ENCODE data around the gene LZTS3. TPM values are rescaled to one million over a fixed set of nuclear protein-coding genes. Genes with fewer than 3 reads are reported as not detected.
"Not testable (repeated sequence)": the region's sequence is repeated elsewhere in the genome, so short reads cannot be mapped to it uniquely, and the experiment has no call there.

Gene LZTS3
- total and polyA plus RNA-seq, 4 donors: 3.3 to 9.9 (median 8.0) TPM

- WGBS, 2 donors: 2 to 5% methylated on average over 10 of the region's 10 CpGs
- H3K4me1 ChIP-seq (ENCODE audit: control insufficient read depth in 1 of 2, insufficient read depth in 2 of 2, low read length in 2 of 2): no peaks in the 10 kb centered on the region
- H3K4me3 ChIP-seq (ENCODE audit: low read length in 2 of 2): peak overlapping the region; percentile 21 to 92
- ATAC-seq (ENCODE audit: low FRiP score) (no peak), DNase-seq (no peak)
- no peaks in the 10 kb centered on the region for H3K27me3 ChIP-seq (ENCODE audit: control insufficient read depth in 1 of 2, insufficient read depth in 2 of 2, low read length in 1 of 2)
- no peaks in the 10 kb centered on the region for H3K36me3 ChIP-seq (ENCODE audit: control insufficient read depth in 1 of 2, insufficient read depth in 2 of 2, low read length in 1 of 2)
- H3K9me3 ChIP-seq (ENCODE audit: control insufficient read depth, low read length): no peaks in the 10 kb centered on the region
- peak overlapping the region in 1 of 2 donors; percentile 27 for H3K27ac ChIP-seq (ENCODE audit: low read depth in 1 of 2, low read length in 2 of 2)
- intact Hi-C loops (cut with DNase I): no loop called here
Measured at GRCh38 chr20:3158968-3159431, 14.3 kb downstream of the LZTS3 start.

- Histone ChIP-seq H3K9me3 (ENCODE audit: control insufficient read depth, low read length) (no peaks in the 10 kb centered on the region), H3K36me3 (ENCODE audit: control insufficient read depth in 1 of 2, insufficient read depth in 2 of 2, low read length in 1 of 2) (no peaks in the 10 kb centered on the region), H3K27me3 (ENCODE audit: control insufficient read depth in 1 of 2, insufficient read depth in 2 of 2, low read length in 1 of 2) (no peaks in the 10 kb centered on the region), H3K4me3 (ENCODE audit: low read length in 2 of 2) (no peak overlapping the region), H3K4me1 (ENCODE audit: control insufficient read depth in 1 of 2, insufficient read depth in 2 of 2, low read length in 2 of 2) (peaks cover 0 to 5% of the 10 kb centered on the region in 2 donors), H3K27ac (ENCODE audit: low read depth in 1 of 2, low read length in 2 of 2) (no peak overlapping the region)
- DNase-seq (peak in 1 of 2 donors; percentile 48), ATAC-seq (ENCODE audit: low FRiP score) (no peak)
- intact Hi-C loops (cut with DNase I): no loop called here
- 79 to 80% methylated on average over 11 of the region's 11 CpGs for WGBS, 2 donors
Measured at GRCh38 chr20:3157817-3158216, 15.5 kb downstream of the LZTS3 start.

GRCh38 chr20:3156811-3157619, 16.3 kb downstream of the LZTS3 start:
- H3K4me3 ChIP-seq (ENCODE audit: low read length in 2 of 2): no peak overlapping the region
- no peak for ATAC-seq (ENCODE audit: low FRiP score)
- no peaks in the 10 kb centered on the region for H3K9me3 ChIP-seq (ENCODE audit: control insufficient read depth, low read length)
- no peaks in the 10 kb centered on the region for H3K27me3 ChIP-seq (ENCODE audit: control insufficient read depth in 1 of 2, insufficient read depth in 2 of 2, low read length in 1 of 2)
- no peak overlapping the region for H3K27ac ChIP-seq (ENCODE audit: low read depth in 1 of 2, low read length in 2 of 2)
- no peak for DNase-seq
- intact Hi-C loops (cut with DNase I): no loop called here
- no peaks in the 10 kb centered on the region for H3K36me3 ChIP-seq (ENCODE audit: control insufficient read depth in 1 of 2, insufficient read depth in 2 of 2, low read length in 1 of 2)
- H3K4me1 ChIP-seq (ENCODE audit: control insufficient read depth in 1 of 2, insufficient read depth in 2 of 2, low read length in 2 of 2): peaks cover 0 to 5% of the 10 kb centered on the region in 2 donors
- WGBS, 2 donors: 69% methylated on average over 8 of the region's 8 CpGs

- ATAC-seq (ENCODE audit: low FRiP score); H3K27ac ChIP-seq (ENCODE audit: low read depth in 1 of 2, low read length in 2 of 2); H3K9me3 ChIP-seq (ENCODE audit: control insufficient read depth, low read length); H3K4me1 ChIP-seq (ENCODE audit: control insufficient read depth in 1 of 2, insufficient read depth in 2 of 2, low read length in 2 of 2); H3K36me3 ChIP-seq (ENCODE audit: control insufficient read depth in 1 of 2, insufficient read depth in 2 of 2, low read length in 1 of 2); H3K27me3 ChIP-seq (ENCODE audit: control insufficient read depth in 1 of 2, insufficient read depth in 2 of 2, low read length in 1 of 2); intact Hi-C loops (cut with DNase I); DNase-seq; H3K4me3 ChIP-seq (ENCODE audit: low read length in 2 of 2): not testable (repeated sequence)
- 75 to 82% methylated on average over 10 of the region's 10 CpGs for WGBS, 2 donors
Measured at GRCh38 chr20:3152057-3152644, 21.2 kb downstream of the LZTS3 start.

GRCh38 chr20:3150908-3151307, 22.4 kb downstream of the LZTS3 start:
- no peak for DNase-seq
- intact Hi-C loops (cut with DNase I): no loop called here
- no peak for ATAC-seq (ENCODE audit: low FRiP score)
- Histone ChIP-seq H3K27ac (ENCODE audit: low read depth in 1 of 2, low read length in 2 of 2) (no peak overlapping the region), H3K36me3 (ENCODE audit: control insufficient read depth in 1 of 2, insufficient read depth in 2 of 2, low read length in 1 of 2) (peaks cover 3 to 9% of the 10 kb centered on the region in 2 donors), H3K9me3 (ENCODE audit: control insufficient read depth, low read length) (no peaks in the 10 kb centered on the region), H3K4me3 (ENCODE audit: low read length in 2 of 2) (no peak overlapping the region), H3K27me3 (ENCODE audit: control insufficient read depth in 1 of 2, insufficient read depth in 2 of 2, low read length in 1 of 2) (no peaks in the 10 kb centered on the region), H3K4me1 (ENCODE audit: control insufficient read depth in 1 of 2, insufficient read depth in 2 of 2, low read length in 2 of 2) (peaks cover 0 to 5% of the 10 kb centered on the region in 2 donors)

- no peak for ATAC-seq (ENCODE audit: low FRiP score)
- WGBS, 2 donors: 88 to 89% methylated on average over 10 of the region's 10 CpGs
- Histone ChIP-seq H3K27me3 (ENCODE audit: control insufficient read depth in 1 of 2, insufficient read depth in 2 of 2, low read length in 1 of 2) (no peaks in the 10 kb centered on the region), H3K27ac (ENCODE audit: low read depth in 1 of 2, low read length in 2 of 2) (no peak overlapping the region), H3K9me3 (ENCODE audit: control insufficient read depth, low read length) (no peaks in the 10 kb centered on the region), H3K4me3 (ENCODE audit: low read length in 2 of 2) (no peak overlapping the region), H3K4me1 (ENCODE audit: control insufficient read depth in 1 of 2, insufficient read depth in 2 of 2, low read length in 2 of 2) (no peaks in the 10 kb centered on the region), H3K36me3 (ENCODE audit: control insufficient read depth in 1 of 2, insufficient read depth in 2 of 2, low read length in 1 of 2) (peaks cover 3 to 9% of the 10 kb centered on the region in 2 donors)
- DNase-seq: no peak
- intact Hi-C loops (cut with DNase I): no loop called here
Measured at GRCh38 chr20:3146732-3147341, 26.5 kb downstream of the LZTS3 start.

- no peak for ATAC-seq (ENCODE audit: low FRiP score)
- no peak overlapping the region for H3K4me3 ChIP-seq (ENCODE audit: low read length in 2 of 2)
- intact Hi-C loops (cut with DNase I): no loop called here
Measured at GRCh38 chr20:3141757-3142156, 31.6 kb downstream of the LZTS3 start.

GRCh38 chr20:3137492-3137891, 35.9 kb downstream of the LZTS3 start:
- no peaks in the 10 kb centered on the region for H3K27me3 ChIP-seq (ENCODE audit: control insufficient read depth in 1 of 2, insufficient read depth in 2 of 2, low read length in 1 of 2)
- intact Hi-C loops (cut with DNase I): no loop called here
- H3K4me1 ChIP-seq (ENCODE audit: control insufficient read depth in 1 of 2, insufficient read depth in 2 of 2, low read length in 2 of 2): no peaks in the 10 kb centered on the region
- H3K9me3 ChIP-seq (ENCODE audit: control insufficient read depth, low read length): no peaks in the 10 kb centered on the region
- no peak overlapping the region for H3K27ac ChIP-seq (ENCODE audit: low read depth in 1 of 2, low read length in 2 of 2)
- WGBS, 2 donors: 91% methylated on average over 2 of the region's 2 CpGs
- ATAC-seq (ENCODE audit: low FRiP score) (no peak), DNase-seq (no peak)
- H3K36me3 ChIP-seq (ENCODE audit: control insufficient read depth in 1 of 2, insufficient read depth in 2 of 2, low read length in 1 of 2): no peaks in the 10 kb centered on the region
- no peak overlapping the region for H3K4me3 ChIP-seq (ENCODE audit: low read length in 2 of 2)

More at GRCh38 chr20:3141757-3142156, 31.6 kb downstream of the LZTS3 start:
- DNase-seq: no peak
- Histone ChIP-seq H3K4me1 (ENCODE audit: control insufficient read depth in 1 of 2, insufficient read depth in 2 of 2, low read length in 2 of 2) (no peaks in the 10 kb centered on the region), H3K27me3 (ENCODE audit: control insufficient read depth in 1 of 2, insufficient read depth in 2 of 2, low read length in 1 of 2) (no peaks in the 10 kb centered on the region), H3K9me3 (ENCODE audit: control insufficient read depth, low read length) (no peaks in the 10 kb centered on the region), H3K27ac (ENCODE audit: low read depth in 1 of 2, low read length in 2 of 2) (no peak overlapping the region), H3K36me3 (ENCODE audit: control insufficient read depth in 1 of 2, insufficient read depth in 2 of 2, low read length in 1 of 2) (no peaks in the 10 kb centered on the region)
- 99 to 100% methylated on average over 3 of the region's 3 CpGs for WGBS, 2 donors

Data from aorta (tissue), 5 donors.